DND-41 (cell line): ENCODE measurements around the gene ENO2.

Experiments used
- CTCF ChIP-seq: IDR thresholded peaks from 2 replicates; pipeline ENCODE4 v1.5.1; 2012; ENCODE audit warnings: borderline replicate concordance, low read length, moderate library complexity, mild to moderate bottlenecking; ENCODE audit not compliant: poor library complexity, severe bottlenecking; ENCODE audit errors: extremely low read depth
- EZH2 ChIP-seq: IDR thresholded peaks from 3 replicates; pipeline ENCODE4 v1.6.1; 2012; ENCODE audit warnings: borderline replicate concordance, low read depth, mild to moderate bottlenecking, moderate library complexity, low read length, inconsistent platforms; ENCODE audit not compliant: severe bottlenecking

- TF ChIP-seq CTCF: no peak
- TF ChIP-seq EZH2: no peak
Observed at GRCh38 chr12:6934110-6934509, 19.7 kb downstream of the ENO2 start.
